H1 (cell line): ENCODE measurements around the gene PTPRF. TPM values are rescaled to one million over a fixed set of nuclear protein-coding genes. Genes with fewer than 3 reads are reported as not detected.

Experiments used
- ASH2L ChIP-seq: fragments of 200-600, 300-600 bp; sonication (generic); IDR thresholded peaks from one replicate; pipeline ENCODE4 v1.7.1; 2017; ENCODE audit warnings: low read length
- CBX5 ChIP-seq: fragments of 300-800, 300-1000 bp; sonication (generic); IDR thresholded peaks from 2 replicates; pipeline ENCODE4 v1.7.1; 2016; ENCODE audit warnings: antibody characterized with exemption, low read length, low read depth
- KDM1A ChIP-seq: fragments of 200-600, 300-600 bp; sonication (generic); IDR thresholded peaks from 2 replicates; pipeline ENCODE4 v1.7.1; 2016; ENCODE audit warnings: mild to moderate bottlenecking, low read length, borderline replicate concordance
- MAFK ChIP-seq: IDR thresholded peaks from 2 replicates; pipeline ENCODE4 v1.6.1; 2012; ENCODE audit warnings: low read depth, mild to moderate bottlenecking, improper control_type of control experiment, low read length
- RAD21 ChIP-seq, 2 experiments: IDR thresholded peaks in 1 of 2; conservative IDR thresholded peaks in 1 of 2; 2 replicates each; pipeline ENCODE4 v1.6.1; 2011; ENCODE audit warnings: low read depth in 2 of 2, low read length in 2 of 2, improper control_type of control experiment in 1 of 2, inconsistent platforms in 1 of 2, mild to moderate bottlenecking in 1 of 2, moderate library complexity in 1 of 2
- SIX5 ChIP-seq: IDR thresholded peaks from 2 replicates; pipeline ENCODE4 v1.6.1; 2011; ENCODE audit warnings: mild to moderate bottlenecking, low read depth, low read length
- YY1 ChIP-seq: IDR thresholded peaks from 2 replicates; pipeline ENCODE4 v1.6.1; 2011; ENCODE audit warnings: low read depth, mild to moderate bottlenecking, low read length
- polyA plus RNA-seq, 7 experiments: library from polyadenylated mRNA; depleted of rRNA in 3 of 7; stranded (reverse) in 5 of 7; unstranded in 2 of 7; fragments of >200 nt in 5 of 7; fragments of 200-250 nt in 2 of 7; gene quantifications; 1 replicate in 5 of 7; 2 replicates in 1 of 7; 4 replicates in 1 of 7; pipeline versions ENCODE4 v1.2.1 to v1.2.3, GENCODE V29; 2011 to 2013; ENCODE audit warnings: missing spikeins in 2 of 7, mixed read lengths in 2 of 7
- total RNA-seq: library from RNA; stranded (reverse); fragmentation: NEBNext Ultra II Directional; extraction: Animal tissue kit (Norgen Biotek cat#: 25700); gene quantifications from 2 replicates; pipeline ENCODE4 v1.2.1, GENCODE V29; 2021
- TF ChIP-seq, protein P1 (sequence below): fragments of 300-600 bp; sonication (generic); IDR thresholded peaks from 2 replicates; pipeline ENCODE4 v1.7.1; 2012; ENCODE audit warnings: low read length, moderate library complexity, mild to moderate bottlenecking, inconsistent platforms; ENCODE audit not compliant: insufficient replicate concordance
- TF ChIP-seq, protein P2 (sequence below), 3 experiments: IDR thresholded peaks; 1 replicate in 2 of 3; 2 replicates in 1 of 3; pipeline versions ENCODE4 v1.5.1 to v1.6.1; 2011; ENCODE audit warnings: low read length in 3 of 3, mild to moderate bottlenecking in 3 of 3, inconsistent platforms in 2 of 3, low read depth in 1 of 3, moderate library complexity in 1 of 3; ENCODE audit not compliant: insufficient read depth in 1 of 3; ENCODE audit errors: control extremely low read depth in 1 of 3

PTPRF gene
- total and polyA plus RNA-seq, 2 of the 8 experiments (the other 6 are each of a cell fraction or from before 2014, with no cell fraction given) = 136 to 231 TPM

DNA sequence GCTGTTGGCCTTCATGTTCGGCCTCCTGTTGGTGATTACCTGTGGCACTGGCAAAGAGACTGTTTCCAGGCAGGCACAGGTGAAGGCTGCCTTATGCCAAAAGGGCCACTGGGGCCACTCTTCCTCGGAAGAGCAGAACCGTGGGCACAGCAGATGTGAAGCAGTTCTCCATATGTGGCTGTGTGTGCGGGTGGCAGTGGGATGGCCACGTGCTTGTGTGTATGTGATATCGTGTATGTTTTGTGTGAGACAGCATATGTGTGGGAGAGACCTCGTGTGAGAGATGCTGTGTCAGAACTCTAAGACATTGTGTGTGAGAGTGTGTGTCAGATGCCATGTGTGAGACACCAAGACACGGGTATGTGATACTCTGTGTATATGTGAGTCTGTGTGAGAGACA, 65.9 kb downstream of the PTPRF start (continued):
- TF ChIP-seq, protein P1, sequence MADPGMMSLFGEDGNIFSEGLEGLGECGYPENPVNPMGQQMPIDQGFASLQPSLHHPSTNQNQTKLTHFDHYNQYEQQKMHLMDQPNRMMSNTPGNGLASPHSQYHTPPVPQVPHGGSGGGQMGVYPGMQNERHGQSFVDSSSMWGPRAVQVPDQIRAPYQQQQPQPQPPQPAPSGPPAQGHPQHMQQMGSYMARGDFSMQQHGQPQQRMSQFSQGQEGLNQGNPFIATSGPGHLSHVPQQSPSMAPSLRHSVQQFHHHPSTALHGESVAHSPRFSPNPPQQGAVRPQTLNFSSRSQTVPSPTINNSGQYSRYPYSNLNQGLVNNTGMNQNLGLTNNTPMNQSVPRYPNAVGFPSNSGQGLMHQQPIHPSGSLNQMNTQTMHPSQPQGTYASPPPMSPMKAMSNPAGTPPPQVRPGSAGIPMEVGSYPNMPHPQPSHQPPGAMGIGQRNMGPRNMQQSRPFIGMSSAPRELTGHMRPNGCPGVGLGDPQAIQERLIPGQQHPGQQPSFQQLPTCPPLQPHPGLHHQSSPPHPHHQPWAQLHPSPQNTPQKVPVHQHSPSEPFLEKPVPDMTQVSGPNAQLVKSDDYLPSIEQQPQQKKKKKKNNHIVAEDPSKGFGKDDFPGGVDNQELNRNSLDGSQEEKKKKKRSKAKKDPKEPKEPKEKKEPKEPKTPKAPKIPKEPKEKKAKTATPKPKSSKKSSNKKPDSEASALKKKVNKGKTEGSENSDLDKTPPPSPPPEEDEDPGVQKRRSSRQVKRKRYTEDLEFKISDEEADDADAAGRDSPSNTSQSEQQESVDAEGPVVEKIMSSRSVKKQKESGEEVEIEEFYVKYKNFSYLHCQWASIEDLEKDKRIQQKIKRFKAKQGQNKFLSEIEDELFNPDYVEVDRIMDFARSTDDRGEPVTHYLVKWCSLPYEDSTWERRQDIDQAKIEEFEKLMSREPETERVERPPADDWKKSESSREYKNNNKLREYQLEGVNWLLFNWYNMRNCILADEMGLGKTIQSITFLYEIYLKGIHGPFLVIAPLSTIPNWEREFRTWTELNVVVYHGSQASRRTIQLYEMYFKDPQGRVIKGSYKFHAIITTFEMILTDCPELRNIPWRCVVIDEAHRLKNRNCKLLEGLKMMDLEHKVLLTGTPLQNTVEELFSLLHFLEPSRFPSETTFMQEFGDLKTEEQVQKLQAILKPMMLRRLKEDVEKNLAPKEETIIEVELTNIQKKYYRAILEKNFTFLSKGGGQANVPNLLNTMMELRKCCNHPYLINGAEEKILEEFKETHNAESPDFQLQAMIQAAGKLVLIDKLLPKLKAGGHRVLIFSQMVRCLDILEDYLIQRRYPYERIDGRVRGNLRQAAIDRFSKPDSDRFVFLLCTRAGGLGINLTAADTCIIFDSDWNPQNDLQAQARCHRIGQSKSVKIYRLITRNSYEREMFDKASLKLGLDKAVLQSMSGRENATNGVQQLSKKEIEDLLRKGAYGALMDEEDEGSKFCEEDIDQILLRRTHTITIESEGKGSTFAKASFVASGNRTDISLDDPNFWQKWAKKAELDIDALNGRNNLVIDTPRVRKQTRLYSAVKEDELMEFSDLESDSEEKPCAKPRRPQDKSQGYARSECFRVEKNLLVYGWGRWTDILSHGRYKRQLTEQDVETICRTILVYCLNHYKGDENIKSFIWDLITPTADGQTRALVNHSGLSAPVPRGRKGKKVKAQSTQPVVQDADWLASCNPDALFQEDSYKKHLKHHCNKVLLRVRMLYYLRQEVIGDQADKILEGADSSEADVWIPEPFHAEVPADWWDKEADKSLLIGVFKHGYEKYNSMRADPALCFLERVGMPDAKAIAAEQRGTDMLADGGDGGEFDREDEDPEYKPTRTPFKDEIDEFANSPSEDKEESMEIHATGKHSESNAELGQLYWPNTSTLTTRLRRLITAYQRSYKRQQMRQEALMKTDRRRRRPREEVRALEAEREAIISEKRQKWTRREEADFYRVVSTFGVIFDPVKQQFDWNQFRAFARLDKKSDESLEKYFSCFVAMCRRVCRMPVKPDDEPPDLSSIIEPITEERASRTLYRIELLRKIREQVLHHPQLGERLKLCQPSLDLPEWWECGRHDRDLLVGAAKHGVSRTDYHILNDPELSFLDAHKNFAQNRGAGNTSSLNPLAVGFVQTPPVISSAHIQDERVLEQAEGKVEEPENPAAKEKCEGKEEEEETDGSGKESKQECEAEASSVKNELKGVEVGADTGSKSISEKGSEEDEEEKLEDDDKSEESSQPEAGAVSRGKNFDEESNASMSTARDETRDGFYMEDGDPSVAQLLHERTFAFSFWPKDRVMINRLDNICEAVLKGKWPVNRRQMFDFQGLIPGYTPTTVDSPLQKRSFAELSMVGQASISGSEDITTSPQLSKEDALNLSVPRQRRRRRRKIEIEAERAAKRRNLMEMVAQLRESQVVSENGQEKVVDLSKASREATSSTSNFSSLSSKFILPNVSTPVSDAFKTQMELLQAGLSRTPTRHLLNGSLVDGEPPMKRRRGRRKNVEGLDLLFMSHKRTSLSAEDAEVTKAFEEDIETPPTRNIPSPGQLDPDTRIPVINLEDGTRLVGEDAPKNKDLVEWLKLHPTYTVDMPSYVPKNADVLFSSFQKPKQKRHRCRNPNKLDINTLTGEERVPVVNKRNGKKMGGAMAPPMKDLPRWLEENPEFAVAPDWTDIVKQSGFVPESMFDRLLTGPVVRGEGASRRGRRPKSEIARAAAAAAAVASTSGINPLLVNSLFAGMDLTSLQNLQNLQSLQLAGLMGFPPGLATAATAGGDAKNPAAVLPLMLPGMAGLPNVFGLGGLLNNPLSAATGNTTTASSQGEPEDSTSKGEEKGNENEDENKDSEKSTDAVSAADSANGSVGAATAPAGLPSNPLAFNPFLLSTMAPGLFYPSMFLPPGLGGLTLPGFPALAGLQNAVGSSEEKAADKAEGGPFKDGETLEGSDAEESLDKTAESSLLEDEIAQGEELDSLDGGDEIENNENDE = no peak
- TF ChIP-seq YY1 = no peak
- no peak for TF ChIP-seq ASH2L
- TF ChIP-seq RAD21 (IDR thresholded peaks at IDR 0.05 in 1 of 2, conservative IDR thresholded peaks at IDR 0.05 in 1 of 2; ENCODE audit: low read depth in 2 of 2, low read length in 2 of 2) = no peak
- TF ChIP-seq, protein P2, sequence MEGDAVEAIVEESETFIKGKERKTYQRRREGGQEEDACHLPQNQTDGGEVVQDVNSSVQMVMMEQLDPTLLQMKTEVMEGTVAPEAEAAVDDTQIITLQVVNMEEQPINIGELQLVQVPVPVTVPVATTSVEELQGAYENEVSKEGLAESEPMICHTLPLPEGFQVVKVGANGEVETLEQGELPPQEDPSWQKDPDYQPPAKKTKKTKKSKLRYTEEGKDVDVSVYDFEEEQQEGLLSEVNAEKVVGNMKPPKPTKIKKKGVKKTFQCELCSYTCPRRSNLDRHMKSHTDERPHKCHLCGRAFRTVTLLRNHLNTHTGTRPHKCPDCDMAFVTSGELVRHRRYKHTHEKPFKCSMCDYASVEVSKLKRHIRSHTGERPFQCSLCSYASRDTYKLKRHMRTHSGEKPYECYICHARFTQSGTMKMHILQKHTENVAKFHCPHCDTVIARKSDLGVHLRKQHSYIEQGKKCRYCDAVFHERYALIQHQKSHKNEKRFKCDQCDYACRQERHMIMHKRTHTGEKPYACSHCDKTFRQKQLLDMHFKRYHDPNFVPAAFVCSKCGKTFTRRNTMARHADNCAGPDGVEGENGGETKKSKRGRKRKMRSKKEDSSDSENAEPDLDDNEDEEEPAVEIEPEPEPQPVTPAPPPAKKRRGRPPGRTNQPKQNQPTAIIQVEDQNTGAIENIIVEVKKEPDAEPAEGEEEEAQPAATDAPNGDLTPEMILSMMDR (IDR thresholded peaks at IDR 0.05; ENCODE audit: control extremely low read depth in 1 of 3, insufficient read depth in 1 of 3, low read depth in 1 of 3, low read length in 3 of 3) = no peak
- no peak for TF ChIP-seq CBX5
- no peak for TF ChIP-seq KDM1A
- TF ChIP-seq SIX5 = no peak
- no peak for TF ChIP-seq MAFK
